ENCODE data around the gene THUMPD2.

THUMPD2 gene

DNA sequence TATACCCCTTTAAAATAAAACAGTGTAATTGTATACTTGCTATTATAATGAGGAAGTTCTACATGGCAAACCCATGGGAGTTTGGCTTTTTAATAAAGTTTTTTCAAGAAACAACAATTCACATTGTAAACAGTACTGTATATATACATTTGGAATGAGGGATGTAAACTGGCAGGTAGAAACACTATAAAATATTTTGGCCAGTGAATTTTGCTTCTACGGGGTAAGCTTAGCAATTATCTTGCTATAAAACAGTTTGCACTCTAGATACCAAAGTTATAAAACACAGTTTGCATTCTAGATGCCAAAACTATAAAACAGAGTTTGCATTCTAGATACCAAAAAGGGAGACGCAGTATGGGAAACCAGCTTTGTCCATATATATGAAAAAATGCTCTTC is 16.6 kb downstream of the THUMPD2 start:
- H3K4me3 ChIP-seq (ENCODE audit: low read depth, low read length) = no peak overlapping the region
- TF ChIP-seq, protein P1, sequence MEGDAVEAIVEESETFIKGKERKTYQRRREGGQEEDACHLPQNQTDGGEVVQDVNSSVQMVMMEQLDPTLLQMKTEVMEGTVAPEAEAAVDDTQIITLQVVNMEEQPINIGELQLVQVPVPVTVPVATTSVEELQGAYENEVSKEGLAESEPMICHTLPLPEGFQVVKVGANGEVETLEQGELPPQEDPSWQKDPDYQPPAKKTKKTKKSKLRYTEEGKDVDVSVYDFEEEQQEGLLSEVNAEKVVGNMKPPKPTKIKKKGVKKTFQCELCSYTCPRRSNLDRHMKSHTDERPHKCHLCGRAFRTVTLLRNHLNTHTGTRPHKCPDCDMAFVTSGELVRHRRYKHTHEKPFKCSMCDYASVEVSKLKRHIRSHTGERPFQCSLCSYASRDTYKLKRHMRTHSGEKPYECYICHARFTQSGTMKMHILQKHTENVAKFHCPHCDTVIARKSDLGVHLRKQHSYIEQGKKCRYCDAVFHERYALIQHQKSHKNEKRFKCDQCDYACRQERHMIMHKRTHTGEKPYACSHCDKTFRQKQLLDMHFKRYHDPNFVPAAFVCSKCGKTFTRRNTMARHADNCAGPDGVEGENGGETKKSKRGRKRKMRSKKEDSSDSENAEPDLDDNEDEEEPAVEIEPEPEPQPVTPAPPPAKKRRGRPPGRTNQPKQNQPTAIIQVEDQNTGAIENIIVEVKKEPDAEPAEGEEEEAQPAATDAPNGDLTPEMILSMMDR (conservative IDR thresholded peaks at IDR 0.05; ENCODE audit: low read depth, low read length) = no peak

DNA sequence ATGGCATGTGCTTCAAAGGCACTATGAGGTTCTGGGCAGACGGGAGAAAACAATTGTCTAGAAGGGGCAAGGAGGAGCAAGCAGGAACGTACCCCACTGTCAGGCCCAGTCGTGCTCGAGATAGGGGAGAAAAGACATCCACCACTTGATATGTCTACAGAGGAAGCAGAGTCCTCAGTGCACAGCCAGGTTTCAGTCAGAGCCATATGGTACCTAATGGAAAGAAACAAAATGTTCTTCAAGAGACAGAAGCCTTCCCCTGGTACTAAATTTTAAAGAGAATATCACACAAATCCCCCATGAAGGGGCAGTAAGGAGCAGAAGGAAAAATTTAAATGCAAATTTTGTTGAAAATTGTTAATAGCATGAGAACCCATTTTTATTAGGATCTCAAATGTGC is 21.9 kb downstream of the THUMPD2 start:
- H3K4me3 ChIP-seq (ENCODE audit: low read depth, low read length) = no peak overlapping the region
- no peak for DNase-seq (ENCODE audit: low read depth)

More for the DNA sequence above, 16.6 kb downstream of the THUMPD2 start:
- DNase-seq (ENCODE audit: low read depth) = no peak

DNA sequence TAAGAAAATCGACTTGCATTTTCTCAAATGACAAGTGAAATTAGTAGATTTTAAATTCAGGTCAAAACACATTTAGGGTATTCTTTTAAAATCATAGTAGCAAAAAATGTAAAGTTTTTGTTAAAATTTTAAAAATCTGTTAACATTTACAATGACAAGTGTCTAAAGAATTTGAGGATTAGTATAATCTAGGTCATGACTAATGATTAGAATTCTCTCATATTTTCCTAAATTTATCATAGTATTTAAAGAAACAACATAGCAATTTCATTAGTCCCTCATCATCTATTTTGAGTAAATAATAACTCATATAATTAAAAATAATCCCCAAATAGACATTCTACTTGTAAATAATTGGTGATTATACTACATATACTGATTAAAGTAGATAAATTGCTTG is 23.6 kb downstream of the THUMPD2 start:
- H3K4me3 ChIP-seq (ENCODE audit: low read depth, low read length) = no peak overlapping the region
- TF ChIP-seq, protein P1 (conservative IDR thresholded peaks at IDR 0.05; ENCODE audit: low read depth, low read length) = no peak
- DNase-seq (ENCODE audit: low read depth) = no peak

More for the DNA sequence above, 21.9 kb downstream of the THUMPD2 start:
- TF ChIP-seq, protein P1 (conservative IDR thresholded peaks at IDR 0.05; ENCODE audit: low read depth, low read length) = no peak

DNA sequence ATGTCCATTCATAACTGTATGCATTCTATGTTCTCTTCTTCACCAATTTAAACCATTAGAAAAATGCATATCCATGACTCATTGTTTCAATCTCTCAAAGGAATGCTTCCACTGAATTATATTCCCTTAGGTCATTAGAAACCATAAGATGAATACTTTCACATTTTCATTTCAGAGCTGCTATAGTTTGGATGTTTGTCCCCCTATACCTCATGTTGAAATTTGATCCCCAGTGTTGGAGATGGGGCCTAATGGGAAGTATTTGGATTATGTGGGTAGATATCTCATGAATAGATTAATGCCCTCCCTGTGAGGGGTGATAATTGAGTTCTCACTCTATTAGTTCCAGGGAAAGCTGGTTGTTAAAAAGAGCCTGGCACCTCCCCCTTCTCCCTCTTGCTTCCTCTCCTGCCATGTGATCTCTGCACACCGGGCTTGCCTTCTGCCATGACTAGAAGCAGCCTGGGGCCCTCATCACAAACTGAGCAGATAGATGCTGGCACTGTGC is 35.7 kb downstream of the THUMPD2 start:
- TF ChIP-seq, protein P1 (conservative IDR thresholded peaks at IDR 0.05; ENCODE audit: low read depth, low read length) = no peak
- DNase-seq (ENCODE audit: low read depth) = peak; percentile 66
- H3K4me3 ChIP-seq (ENCODE audit: low read depth, low read length) = no peak overlapping the region

DNA sequence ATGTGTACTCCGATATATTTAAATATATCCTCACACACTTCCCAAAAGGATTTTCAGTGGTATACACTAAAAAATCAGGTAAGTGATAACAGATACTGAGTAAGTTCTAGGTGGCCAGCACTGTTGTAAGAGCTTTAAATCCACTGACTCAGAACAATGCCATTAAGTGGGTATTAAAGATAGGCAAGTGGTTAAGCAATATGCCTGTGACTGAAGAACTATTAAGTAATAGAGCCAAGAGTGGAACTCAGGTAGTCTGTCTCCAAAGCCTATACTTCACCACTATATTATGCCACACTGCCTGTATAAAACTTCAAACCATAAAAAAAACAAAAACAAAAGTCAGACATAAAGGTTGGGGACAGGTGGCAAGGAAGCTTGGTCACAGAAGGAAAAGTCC is 37.2 kb downstream of the THUMPD2 start:
- peak; percentile 23 for DNase-seq (ENCODE audit: low read depth)
- no peak overlapping the region for H3K4me3 ChIP-seq (ENCODE audit: low read depth, low read length)
- TF ChIP-seq, protein P1 (conservative IDR thresholded peaks at IDR 0.05; ENCODE audit: low read depth, low read length) = no peak

DNA sequence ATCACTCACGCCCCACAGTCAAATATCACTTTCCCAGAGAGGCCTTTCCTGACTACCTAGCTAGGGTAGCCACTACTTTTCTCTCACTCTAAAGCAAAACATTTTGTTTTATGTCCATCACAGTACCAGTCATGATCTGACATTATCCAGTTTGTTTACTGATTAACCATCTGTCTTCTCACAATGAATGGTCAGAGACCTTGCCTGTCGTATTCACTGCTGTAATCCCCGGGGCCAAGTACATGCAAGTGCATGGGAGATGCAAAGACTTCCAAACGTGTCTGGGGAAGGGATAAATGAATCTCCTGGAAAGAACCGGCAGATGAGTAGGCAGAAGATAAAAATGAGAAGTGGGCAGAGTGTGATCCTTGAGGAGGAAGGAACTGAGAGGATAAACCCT is 39.7 kb downstream of the THUMPD2 start:
- no peak overlapping the region for H3K4me3 ChIP-seq (ENCODE audit: low read depth, low read length)
- TF ChIP-seq, protein P1 (conservative IDR thresholded peaks at IDR 0.05; ENCODE audit: low read depth, low read length) = no peak
- DNase-seq (ENCODE audit: low read depth) = no peak

DNA sequence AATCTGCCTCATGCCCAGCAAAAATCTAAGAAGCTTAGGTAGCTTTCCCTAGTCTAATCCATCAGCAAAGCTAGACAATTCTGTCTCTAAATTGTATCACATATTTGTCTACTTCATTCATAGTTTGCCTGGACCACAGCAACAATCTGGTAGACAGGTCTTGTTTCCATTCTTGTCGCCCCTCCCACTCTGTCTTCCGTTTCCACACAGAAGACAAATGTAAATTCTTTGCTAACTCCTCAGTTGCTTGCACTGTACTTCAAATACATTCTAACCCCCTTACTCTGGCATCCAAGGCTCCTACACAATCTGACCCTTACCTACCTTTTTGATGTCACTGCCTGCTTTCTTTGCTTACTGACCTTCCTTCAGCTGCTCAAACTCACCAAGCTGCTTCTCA is 40.1 kb downstream of the THUMPD2 start:
- TF ChIP-seq, protein P1 (conservative IDR thresholded peaks at IDR 0.05; ENCODE audit: low read depth, low read length) = no peak
- peak; percentile 31 for DNase-seq (ENCODE audit: low read depth)
- no peak overlapping the region for H3K4me3 ChIP-seq (ENCODE audit: low read depth, low read length)
